Activated naive CD8-positive, alpha-beta T cell treated with anti-CD3 and anti-CD28 coated beads, Interleukin-2, amount 50 U/mL, for 16 hours (primary cell): ENCODE results near the gene GNMT.

Experiments
- DNase-seq: peaks from one replicate; pipeline ENCODE4 v3.0.0-alpha.2; 2020; ENCODE audit warnings: low read depth, low spot score

The GNMT gene

GRCh38 chr6:43013097-43013842 lies 52.7 kb downstream of the GNMT start:
- DNase-seq: no peak
